Measurements from ENCODE around the gene HDHD3.

HDHD3 gene

DNA sequence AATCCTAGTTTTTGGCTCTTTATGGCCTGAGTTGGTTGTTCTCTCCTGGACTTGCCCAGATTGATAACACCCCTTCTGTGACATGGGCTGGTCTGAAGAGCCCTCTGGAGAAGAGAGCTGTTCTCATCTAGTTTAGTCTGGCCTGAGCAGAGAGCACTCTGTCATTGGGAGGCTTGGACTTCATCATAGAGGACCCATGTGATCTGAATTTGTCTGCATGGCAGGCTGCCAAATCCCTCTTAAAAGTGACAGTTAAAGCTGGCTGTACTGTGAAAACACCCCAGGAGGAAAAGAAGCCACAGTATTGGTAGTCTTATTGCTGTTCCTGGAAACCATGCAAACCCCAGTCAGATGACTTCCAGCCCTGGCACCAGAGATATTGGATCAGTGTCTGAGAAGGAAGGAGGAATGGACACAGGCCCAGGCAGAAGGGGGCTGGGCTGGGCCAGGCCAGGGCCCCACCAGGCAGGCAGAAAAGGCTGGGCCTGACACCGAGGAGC is 33.0 kb downstream of the HDHD3 start:
- peaks cover 9% of the 10 kb centered on the region for H3K27me3 ChIP-seq (ENCODE audit: control insufficient read depth, low read length)
- peaks cover 2% of the 10 kb centered on the region; the same call in 1 of the 2 replicates for H3F3A ChIP-seq (ENCODE audit: control insufficient read depth, insufficient read depth)
- H3K27ac ChIP-seq (ENCODE audit: low read depth, low read length) = no peak overlapping the region
- no peak overlapping the region for H3K4me3 ChIP-seq (ENCODE audit: low read length)
- no peak overlapping the region for H3K4me2 ChIP-seq (ENCODE audit: low read length)
- peaks cover 21% of the 10 kb centered on the region for H3K4me1 ChIP-seq (ENCODE audit: control insufficient read depth, low read length)
- no peaks in the 10 kb centered on the region for H3K9me2 ChIP-seq (replicated peaks; ENCODE audit: control insufficient read depth, low read length)
- no peak for TF ChIP-seq EZH2phosphoT487 (IDR thresholded peaks at IDR 0.05; ENCODE audit: borderline replicate concordance, low read length)
- TF ChIP-seq, protein P1, sequence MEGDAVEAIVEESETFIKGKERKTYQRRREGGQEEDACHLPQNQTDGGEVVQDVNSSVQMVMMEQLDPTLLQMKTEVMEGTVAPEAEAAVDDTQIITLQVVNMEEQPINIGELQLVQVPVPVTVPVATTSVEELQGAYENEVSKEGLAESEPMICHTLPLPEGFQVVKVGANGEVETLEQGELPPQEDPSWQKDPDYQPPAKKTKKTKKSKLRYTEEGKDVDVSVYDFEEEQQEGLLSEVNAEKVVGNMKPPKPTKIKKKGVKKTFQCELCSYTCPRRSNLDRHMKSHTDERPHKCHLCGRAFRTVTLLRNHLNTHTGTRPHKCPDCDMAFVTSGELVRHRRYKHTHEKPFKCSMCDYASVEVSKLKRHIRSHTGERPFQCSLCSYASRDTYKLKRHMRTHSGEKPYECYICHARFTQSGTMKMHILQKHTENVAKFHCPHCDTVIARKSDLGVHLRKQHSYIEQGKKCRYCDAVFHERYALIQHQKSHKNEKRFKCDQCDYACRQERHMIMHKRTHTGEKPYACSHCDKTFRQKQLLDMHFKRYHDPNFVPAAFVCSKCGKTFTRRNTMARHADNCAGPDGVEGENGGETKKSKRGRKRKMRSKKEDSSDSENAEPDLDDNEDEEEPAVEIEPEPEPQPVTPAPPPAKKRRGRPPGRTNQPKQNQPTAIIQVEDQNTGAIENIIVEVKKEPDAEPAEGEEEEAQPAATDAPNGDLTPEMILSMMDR (IDR thresholded peaks at IDR 0.05; ENCODE audit: low read depth, low read length, poor library complexity, severe bottlenecking) = no peak
- H3K36me3 ChIP-seq (ENCODE audit: control insufficient read depth, low read length) = no peaks in the 10 kb centered on the region
- no peaks in the 10 kb centered on the region for H3K79me2 ChIP-seq (ENCODE audit: control insufficient read depth, low read length)
- no peaks in the 10 kb centered on the region for H4K20me1 ChIP-seq (ENCODE audit: control insufficient read depth, insufficient read depth, low read depth, low read length)
- H3K9me3 ChIP-seq (ENCODE audit: control insufficient read depth, insufficient read depth, low read length) = no peaks in the 10 kb centered on the region

DNA sequence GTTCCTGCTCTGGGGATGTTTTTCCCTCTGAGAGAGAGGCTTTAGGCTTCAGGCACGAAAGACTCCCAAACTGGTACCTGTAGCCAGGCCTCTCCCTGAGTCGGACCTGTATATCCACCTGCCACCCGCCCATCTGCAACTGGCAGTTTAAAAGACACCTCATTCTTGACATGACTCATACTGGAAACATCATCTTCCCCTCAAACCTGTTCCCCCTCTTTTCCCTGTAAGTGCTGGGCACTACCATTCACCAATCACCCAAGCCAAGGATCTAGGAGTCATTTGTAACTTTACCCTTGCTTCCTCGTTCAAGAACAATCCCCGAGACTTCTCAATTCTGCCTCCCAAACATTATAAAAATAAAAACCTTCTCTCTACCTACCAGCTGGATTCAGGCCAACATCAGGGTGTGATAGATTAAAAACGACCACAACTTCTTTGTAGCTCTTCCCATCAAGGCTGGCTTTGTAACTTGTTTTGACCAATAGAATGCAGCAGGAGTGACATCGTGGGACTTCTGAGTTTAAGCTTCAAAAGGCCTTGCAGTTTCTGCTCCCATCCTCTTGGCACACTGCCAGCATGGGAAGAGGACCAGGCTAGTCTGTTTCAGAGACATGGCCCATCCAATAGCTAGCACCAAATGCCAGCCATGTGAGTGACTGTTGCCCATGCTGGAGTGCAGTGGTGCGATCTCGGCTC is 34.9 kb downstream of the HDHD3 start:
- H3K9me2 ChIP-seq (replicated peaks; ENCODE audit: control insufficient read depth, low read length) = no peaks in the 10 kb centered on the region

DNA sequence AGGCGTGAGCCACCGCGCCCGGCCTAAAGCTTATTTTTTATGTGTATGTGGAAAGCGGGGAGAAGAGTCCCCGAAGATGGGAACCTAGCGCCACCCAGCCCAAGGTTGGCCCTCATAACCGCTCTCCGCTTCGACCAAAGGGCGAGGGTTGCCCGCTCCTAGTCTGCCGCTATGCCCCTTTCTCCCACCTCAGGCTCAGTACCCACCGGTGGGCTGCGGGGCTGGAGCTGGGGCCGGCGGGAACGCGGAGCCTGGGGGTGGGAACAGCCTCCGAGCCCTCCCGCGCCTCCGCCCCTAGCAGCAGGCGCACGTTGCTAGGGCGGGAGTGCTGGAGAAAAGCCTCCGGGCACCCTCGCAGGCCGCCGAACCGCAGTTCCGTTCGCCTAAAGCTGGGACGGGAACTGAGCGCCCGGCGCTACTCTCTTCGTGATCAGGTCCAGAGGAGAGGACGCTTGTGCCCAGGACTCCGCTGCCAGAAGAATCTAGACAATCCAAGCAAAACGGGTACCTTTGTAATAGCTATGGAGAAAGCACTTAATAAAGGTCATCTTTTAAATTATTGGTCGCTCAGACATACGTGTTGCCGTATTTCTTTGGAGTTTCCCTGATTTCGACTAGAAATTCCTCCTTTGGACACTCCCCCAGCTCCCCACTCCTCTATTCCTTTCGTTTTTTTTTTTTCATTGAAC is 36.6 kb downstream of the HDHD3 start, which contains the start of gene WDR31:
Gene WDR31 (minus strand): TSS at position 265 of the 689 bp plus-strand sequence. CDS start 8,253 bp downstream, outside the sequence.
- TF ChIP-seq EZH2phosphoT487 (IDR thresholded peaks at IDR 0.05; ENCODE audit: borderline replicate concordance, low read length) = no peak
- TF ChIP-seq, protein P1 (IDR thresholded peaks at IDR 0.05; ENCODE audit: low read depth, low read length, poor library complexity, severe bottlenecking) = no peak
- H4K20me1 ChIP-seq (ENCODE audit: control insufficient read depth, insufficient read depth, low read depth, low read length) = no peaks in the 10 kb centered on the region
- no peaks in the 10 kb centered on the region for H3K9me2 ChIP-seq (replicated peaks; ENCODE audit: control insufficient read depth, low read length)
- H3K9me3 ChIP-seq (ENCODE audit: control insufficient read depth, insufficient read depth, low read length) = no peaks in the 10 kb centered on the region
- no peaks in the 10 kb centered on the region for H3K36me3 ChIP-seq (ENCODE audit: control insufficient read depth, low read length)
- peaks cover 3% of the 10 kb centered on the region; the same call in 1 of the 2 replicates for H3F3A ChIP-seq (ENCODE audit: control insufficient read depth, insufficient read depth)
- H3K4me1 ChIP-seq (ENCODE audit: control insufficient read depth, low read length) = peaks cover 21% of the 10 kb centered on the region
- H3K79me2 ChIP-seq (ENCODE audit: control insufficient read depth, low read length) = no peaks in the 10 kb centered on the region
- H3K27me3 ChIP-seq (ENCODE audit: control insufficient read depth, low read length) = no peaks in the 10 kb centered on the region
- H3K27ac ChIP-seq (ENCODE audit: low read depth, low read length) = no peak within 1 kb of the TSS
- peak within 1 kb of the TSS; percentile 86 for H3K4me2 ChIP-seq (ENCODE audit: low read length)
- peak within 1 kb of the TSS; percentile 76 for H3K4me3 ChIP-seq (ENCODE audit: low read length)

More for the DNA sequence above, 34.9 kb downstream of the HDHD3 start:
- Histone ChIP-seq H3F3A (ENCODE audit: control insufficient read depth, insufficient read depth) (peaks cover 1% of the 10 kb centered on the region; the same call in 1 of the 2 replicates), H3K4me1 (ENCODE audit: control insufficient read depth, low read length) (peaks cover 21% of the 10 kb centered on the region), H3K36me3 (ENCODE audit: control insufficient read depth, low read length) (no peaks in the 10 kb centered on the region), H3K79me2 (ENCODE audit: control insufficient read depth, low read length) (no peaks in the 10 kb centered on the region), H3K27me3 (ENCODE audit: control insufficient read depth, low read length) (no peaks in the 10 kb centered on the region), H3K27ac (ENCODE audit: low read depth, low read length) (no peak overlapping the region), H3K4me3 (ENCODE audit: low read length) (no peak overlapping the region), H4K20me1 (ENCODE audit: control insufficient read depth, insufficient read depth, low read depth, low read length) (no peaks in the 10 kb centered on the region), H3K4me2 (ENCODE audit: low read length) (no peak overlapping the region), H3K9me3 (ENCODE audit: control insufficient read depth, insufficient read depth, low read length) (no peaks in the 10 kb centered on the region)
- TF ChIP-seq EZH2phosphoT487 (IDR thresholded peaks at IDR 0.05; ENCODE audit: borderline replicate concordance, low read length) = no peak
- TF ChIP-seq, protein P1 (IDR thresholded peaks at IDR 0.05; ENCODE audit: low read depth, low read length, poor library complexity, severe bottlenecking) = no peak

Data from DOHH2 (cell line).